ENCODE data around the gene LRIG1.

LRIG1 gene

DNA sequence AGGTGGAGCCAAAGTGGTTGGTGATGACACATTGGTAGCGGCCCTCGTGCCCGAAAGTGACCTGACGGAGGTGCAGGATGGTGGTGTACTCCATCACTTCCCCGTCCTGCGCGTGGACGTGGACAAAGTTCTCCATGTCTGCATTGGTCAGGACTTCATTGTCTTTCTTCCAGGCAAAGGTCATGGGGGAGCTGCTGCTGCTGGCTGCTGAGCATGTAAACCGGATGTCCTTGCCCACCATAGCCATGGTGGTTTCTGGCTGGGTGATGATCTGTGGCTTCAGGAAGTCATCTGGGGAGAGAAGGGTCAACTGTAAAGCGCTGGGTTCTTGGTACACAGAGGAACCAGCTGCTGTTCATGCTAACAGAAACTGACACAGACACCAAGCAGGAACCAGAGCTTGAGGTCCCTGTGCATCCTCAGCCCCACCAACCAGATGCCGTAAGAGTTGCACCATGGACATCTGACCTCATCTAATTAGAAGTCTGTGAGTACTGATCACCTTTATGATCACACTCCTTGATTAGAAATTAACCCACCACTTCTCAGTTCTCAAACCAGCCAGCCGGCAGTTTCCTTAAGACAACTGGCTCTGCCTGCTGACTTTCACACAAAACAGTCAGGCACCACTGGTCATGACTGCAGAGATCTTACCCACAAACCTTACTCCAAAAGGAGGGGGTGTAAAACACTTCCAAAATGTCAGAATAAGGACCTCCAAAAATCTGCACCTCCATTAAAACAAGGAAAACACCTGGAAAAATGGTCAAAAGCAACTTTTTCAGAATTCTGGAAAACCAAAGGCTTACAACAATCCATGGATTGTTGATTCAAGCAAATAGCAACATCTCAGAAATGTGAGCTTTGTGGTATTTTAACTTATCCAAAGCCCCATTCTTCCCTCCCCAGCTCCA lies 114.6 kb downstream of the LRIG1 start:
- DNase-seq (ENCODE audit: low spot score), result no peak

DNA sequence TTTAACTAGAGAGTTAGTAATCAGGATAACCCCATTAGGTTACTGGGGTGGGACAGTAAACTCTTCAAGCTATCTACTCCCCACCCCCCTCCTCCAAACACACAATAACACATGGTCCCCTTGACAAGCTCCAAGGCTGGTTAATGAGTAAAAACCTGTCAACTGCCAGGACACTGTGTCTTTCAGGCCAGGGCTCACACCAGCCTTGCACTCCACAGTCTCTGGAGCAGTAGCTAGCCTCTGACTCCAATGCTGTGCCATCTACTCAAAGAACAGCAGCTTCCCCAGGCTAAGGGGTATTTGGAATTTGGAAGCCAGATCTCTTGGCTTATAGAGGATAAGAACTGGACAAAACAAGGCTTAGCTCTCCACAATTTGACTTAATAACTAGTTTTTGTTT lies 115.8 kb downstream of the LRIG1 start:
- DNase-seq (ENCODE audit: low spot score), result no peak

DNA sequence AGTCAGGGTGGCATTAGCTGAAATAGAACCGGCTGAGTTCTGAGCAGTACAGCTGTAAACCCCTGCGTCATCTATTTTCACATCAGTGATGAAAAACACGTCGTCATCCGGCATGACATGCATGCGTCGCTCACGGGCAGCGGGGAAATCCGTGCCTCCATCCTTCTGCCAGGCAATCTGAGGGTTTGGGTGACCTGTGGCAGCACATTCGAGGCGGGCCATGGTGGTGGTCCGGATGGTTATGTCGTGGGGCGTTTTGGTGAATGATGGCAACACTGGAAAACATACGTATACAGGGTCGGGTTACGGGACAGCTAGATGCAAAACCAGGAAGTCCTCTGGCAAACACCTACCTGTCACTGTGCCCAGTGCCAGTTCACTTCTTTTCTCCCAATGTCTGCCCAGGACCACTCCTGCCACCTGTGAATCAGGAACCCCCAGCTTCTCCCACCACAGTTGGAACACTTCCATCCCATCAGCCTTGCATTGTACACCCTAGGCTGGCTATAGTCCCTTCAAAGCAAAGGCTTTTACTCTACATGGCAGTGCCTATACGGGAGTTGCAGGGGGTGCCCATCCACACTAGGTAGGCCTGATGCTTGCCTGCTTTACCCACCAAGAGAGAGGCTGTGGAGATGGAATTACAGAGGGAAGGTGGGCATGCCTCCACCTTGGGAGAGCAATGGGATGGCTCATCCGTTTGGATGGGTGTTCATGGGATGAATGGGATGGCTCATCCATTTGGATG lies 116.7 kb downstream of the LRIG1 start:
- no peak for DNase-seq (ENCODE audit: low spot score)

DNA sequence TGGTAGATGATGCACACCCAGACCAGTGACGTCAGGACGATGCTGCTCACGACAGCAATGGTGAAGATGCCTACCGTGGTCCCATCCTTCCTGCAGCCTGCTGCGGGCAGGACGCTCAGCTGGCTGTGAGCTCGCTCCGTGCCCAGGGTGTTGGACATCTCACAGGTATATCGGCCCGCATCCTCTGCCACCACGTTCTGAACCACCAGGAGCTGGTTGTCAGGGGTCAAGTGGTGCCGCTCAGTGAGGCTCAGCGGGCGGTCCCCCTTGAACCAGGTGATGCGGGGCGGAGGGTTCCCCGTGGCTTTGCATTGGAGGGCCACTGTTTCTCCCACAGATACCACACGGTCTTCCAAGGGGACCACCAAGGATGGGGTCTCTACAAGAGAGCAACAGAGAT lies 117.8 kb downstream of the LRIG1 start:
- DNase-seq (ENCODE audit: low spot score), result no peak

DNA sequence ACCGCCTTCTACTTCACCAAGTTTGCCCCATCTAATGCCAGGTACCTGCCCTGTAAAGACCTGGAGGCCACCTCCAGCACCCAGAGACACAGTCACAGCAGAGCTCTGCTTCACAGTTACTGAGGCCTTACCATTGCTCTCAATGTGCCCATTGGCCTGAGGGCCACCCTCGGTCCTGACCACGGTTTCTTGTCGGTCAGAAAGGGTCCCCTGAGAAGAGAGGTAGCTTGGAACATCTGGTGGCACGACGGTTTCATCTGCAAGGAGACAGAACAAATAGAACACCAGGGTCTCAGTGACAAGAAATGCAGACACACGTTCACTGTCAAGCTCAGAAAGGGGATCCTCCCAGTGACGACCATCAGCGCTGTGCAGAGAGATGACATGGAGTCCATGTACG lies 118.7 kb downstream of the LRIG1 start:
- DNase-seq (ENCODE audit: low spot score), result no peak

DNA sequence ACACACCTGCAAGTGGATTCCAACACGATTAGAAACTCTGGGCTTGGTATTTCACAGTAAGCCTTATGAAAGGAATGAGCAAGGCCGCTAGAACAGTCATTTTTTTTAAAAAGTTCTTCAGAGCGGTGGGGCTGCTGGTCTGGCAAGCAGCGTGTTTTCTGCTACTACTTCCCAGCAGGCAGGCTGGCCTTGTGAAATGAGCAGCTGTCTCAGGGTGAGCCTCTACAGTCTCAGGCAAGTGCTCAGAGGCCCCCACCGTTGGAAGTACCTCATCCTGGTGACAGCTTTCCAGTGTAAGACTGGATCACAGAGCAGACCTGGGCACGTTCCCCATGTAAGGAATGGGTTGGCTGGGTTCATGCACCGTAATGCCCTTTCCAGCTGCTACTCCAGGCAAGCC lies 119.2 kb downstream of the LRIG1 start:
- DNase-seq (ENCODE audit: low spot score), result no peak

DNA sequence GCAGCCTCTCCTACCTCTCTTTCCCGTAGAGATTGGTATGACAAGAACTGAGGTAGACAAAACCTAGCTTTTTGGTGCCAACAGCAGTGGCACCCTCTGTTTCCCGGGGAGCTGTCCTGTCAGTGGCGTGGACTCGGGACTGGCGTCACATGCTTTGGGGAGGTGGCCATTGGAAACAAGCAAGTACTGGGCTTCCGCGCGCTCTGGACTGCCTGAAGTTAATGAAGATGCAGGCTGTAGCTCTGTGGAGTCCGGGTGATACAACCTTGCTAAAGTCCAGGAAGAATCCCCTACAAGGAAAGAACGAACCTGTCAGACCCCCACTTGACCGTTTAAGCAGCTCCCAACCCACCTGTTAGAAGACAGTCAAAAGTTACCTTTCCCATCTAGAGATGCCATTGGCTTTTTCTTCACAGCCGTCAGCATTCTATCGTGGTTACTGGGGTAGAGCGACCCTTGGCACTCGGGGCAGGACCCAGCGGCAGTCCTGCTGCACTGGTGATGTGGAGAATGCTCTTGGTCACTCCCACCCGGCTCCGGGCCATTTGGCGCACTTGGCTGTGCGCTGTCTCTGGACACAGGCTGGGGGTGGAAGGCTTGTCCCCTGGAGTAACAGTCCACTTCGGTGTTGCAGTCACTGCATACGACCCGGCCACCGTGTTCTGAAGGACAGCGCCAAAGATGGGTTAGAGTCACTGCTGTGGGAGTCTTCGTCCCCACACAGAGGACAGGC lies 120.5 kb downstream of the LRIG1 start:
- DNase-seq (ENCODE audit: low spot score), result no peak

DNA sequence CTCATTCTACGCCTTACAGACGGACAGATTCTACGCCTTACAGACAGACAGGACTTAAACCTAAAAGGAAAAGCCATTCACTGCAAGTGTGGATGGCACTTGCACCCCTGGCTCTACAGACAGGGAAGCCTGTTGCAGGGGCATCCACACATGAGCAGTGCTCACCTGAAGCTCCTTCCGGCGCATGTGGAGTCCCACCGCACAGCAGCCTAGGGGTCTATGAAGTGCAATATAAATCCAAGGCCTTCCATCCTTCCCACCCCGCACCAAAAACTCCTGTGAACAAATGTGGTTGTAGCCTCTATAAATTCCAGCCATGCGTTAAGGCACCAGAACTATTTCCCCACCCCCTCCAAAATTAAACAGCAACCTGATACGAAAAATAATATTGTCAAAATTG lies 121.3 kb downstream of the LRIG1 start:
- DNase-seq (ENCODE audit: low spot score), result no peak

DNA sequence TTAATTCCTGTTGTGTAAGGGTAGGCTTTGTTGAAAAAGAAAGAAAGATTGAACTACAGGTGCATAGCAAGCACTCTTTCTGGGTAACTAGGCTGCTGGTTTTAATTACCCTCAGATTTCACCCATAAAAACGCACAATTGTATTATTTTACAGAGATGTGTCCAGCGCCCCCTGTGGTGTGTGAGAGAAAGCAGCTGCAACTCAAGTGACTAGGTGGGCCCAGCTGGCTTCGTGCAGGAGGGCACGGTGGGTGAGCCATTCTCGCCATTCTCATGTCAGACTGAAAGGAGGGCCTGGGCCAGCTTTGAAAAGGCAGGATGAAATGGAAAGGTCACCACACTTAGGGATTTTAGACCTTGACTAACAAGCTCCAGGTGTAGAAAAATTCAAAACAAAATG lies 122.6 kb downstream of the LRIG1 start:
- DNase-seq (ENCODE audit: low spot score), result no peak

DNA sequence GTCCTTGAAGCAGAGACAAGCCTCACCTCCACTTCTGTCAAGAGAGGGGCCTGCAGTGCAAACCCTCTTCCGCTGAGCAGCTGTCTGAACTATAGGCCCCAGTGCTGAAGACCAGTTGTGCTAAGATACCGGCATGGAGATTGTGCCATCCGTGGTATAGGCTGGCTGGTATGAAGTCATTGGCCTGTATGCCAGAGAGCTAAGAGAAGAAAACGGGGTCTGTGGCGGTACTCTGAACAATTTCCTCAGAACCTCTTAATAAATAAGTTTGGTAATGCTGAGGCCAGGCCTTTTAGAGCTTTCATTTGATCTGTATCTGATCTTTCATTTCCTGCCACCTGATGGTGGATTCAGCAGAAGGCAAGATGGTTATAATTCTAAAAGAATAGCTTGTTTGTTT lies 123.0 kb downstream of the LRIG1 start:
- DNase-seq (ENCODE audit: low spot score), result no peak

DNA sequence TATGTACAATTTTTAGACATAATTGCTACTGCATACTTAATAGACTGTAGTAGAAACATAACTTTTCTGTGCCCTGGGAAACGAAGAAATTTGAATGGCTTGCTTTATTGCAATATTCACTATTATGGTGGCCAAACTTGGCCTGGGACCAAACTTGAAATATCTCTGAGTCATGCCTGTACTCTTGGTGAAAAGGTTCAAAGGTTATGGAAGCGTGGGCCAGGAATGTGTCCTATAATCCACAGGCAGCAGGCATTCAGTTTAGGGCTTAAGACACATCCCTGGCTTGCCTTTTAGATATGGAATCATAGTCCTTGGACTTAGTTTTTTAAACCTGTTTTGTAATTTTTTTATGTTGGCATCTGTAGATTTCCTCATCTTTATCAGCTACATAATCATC lies 124.3 kb downstream of the LRIG1 start:
- DNase-seq (ENCODE audit: low spot score), result no peak

DNA sequence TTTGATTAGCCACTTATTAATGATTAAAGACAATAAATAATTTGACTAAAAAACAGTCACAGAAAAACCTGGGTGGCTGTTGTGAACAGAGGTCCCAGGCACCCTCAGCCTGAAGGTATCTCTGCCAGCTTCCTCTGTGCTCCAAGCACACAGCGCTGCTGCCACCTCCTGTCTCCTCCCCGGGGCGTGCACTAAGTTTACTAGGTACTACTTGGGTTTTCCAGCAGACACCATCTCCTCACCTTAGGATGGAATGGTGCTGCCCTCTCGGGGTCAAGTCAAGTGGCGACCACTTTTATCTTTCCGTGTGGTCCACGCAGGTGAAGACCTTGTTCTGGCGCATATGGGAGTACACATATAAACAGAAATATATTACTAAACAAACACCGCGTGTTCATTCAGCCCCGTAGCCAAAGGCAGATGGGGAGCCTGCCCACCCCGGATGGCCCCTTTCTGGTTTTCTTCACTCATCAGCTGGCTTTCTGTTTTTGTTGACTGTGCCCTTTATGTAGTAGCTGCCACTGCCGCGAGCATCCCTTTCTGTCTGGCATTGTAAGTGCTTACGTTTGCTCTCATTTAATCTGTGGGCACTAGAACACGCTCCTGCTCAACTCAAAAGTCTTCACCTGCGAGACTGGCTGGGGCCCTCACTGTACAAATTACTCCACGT lies 128.0 kb downstream of the LRIG1 start:
- no peak for DNase-seq (ENCODE audit: low spot score)

DNA sequence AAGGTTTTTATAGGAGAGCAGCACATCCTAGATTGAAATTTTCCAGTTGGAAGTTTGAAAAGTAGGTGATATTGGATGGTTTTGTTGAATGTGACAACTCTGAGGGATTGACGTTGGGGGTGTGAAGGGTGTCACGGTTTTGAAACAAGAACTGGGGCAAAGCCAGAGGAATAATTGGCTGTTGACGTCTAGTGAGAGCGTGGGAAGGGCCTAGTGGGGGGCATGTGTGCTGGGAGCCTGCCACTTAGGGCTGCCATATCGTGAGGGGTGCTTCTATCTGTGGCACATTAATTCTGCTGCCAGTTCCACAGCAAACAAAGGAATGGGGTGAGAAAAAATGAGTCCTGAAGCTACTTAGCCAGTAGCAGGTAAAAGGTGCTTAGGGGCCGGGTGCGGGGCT lies 129.4 kb downstream of the LRIG1 start:
- DNase-seq (ENCODE audit: low spot score), result peak; percentile 71

DNA sequence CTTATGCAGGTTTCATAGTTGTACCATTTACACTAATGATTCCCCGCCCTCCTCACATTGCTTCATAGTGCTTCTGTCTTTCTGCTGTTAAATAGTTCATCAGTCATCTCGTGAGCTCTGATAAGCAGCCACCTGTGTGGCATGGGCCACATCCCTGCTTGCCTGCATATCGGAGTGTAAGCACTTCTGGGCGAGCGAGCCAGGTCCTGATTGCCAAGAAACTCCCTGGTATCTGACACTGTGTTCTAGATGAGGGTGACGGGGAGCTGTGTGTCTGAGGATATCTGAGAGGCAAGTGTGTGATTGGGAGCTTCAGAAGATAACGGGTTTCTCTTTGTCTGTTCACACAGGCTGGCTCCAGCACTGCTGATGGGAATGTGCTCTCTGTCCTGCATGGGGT lies 130.6 kb downstream of the LRIG1 start:
- DNase-seq (ENCODE audit: low spot score), result no peak

DNA sequence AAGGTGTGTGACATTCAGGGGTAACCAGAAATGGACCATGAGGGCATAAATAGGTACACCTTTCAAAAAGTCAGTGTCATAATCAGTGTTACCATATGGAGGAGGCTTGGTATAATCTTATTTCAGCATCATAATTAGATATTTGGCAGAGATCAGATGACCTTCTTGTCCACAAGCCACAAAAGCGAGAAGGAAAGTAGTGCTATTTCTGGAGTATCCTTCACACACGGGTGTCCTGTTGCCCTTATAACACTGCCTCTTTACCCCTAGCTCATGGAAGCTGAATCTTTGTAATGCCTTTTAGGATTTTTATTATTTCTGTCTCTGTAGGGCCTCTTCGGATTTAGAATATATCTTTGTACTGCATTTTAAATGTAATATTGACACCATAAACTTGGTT lies 132.8 kb downstream of the LRIG1 start:
- no peak for DNase-seq (ENCODE audit: low spot score)

DNA sequence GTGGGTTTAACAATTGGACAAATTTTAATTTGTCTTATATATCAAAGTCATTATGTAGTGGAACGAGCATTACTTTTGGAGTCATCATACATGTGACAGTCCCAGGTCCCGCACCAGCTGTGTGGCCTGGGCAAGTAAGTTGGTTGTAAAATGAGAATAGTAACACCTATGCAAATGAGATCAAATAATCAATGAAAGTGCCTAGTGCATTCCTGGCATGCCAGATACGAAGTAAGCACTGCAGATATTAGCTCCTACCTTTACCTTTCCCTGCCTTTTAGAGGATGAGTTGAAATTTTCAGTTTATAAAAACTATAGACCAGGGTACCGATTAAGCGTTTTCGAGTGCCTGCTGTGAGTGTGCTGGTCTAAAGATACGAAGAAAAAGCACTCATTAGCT lies 134.1 kb downstream of the LRIG1 start:
- no peak for DNase-seq (ENCODE audit: low spot score)

DNA sequence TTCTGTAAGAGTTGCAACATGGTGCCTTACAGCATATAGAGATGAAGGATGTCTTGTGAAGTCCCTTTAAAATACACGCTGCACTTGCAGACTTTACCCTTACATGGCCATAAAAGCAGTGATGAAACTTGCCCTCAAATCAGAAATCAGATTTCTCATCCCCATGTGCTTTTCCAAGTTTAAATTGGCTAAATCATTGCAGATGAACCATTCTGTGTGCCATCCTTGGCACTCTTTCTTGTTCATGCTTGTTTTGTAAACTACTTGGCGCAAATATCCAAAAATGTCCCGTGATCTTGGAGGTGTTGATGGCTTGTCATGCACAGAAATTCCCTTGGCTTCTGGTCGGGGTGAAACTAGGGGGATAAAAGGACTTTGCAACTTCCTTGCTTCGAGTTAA lies 135.7 kb downstream of the LRIG1 start:
- no peak for DNase-seq (ENCODE audit: low spot score)

DNA sequence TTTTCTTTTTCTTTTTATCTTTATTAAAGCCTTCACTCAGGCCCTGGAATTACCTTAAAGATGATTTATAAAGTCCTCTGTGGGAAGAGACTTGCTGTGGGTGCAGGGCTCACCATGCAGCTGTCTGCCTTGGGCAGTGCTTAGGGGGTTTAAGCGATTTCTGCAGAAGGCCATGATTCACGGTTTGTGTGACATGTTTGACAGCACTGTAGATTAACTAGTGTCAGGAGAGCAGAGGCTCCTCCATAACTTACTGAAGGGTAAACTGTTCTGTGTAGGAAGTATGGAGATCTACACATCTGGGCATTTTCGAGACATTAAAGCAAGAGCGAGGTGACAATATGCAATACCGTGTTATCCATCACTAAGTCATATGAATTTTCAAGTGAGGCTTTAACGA lies 137.7 kb downstream of the LRIG1 start:
- DNase-seq (ENCODE audit: low spot score), result no peak

DNA sequence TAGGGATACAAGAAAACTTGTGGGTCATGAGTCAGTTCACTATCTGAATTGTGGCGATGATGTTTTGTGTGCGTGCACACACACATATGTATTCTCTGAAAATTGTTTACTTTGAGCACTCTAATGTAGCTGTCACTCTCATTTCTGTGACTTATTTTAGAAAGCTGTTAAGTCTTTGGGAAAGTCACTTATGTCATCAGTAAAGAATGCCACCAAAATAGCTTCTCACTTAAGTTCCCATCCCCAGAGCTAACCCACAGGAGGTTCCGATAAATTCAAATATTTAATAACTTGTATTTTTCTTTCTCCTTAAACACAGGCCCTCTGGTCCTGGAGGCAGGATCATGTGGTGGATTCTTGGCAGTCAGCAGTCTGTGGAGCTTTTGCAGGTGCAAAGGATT lies 138.3 kb downstream of the LRIG1 start:
- DNase-seq (ENCODE audit: low spot score), result no peak

DNA sequence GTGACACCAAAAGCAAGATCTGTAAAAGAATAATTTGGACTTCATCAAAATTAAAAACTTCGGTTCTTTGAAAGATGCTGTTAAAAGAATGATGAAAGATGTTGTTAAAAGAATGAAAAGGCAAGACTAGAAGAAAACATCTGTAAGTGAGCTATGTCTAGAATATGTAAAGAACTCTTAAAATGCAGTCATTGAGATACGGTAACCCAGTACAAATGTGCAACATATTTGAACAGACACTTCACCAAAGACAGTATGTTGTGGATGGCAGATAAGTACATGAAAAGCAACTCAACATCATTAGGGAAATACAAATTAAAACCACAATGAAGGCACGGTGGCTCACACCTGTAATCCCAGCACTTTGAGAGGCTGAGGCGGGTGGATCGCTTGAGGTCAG lies 139.5 kb downstream of the LRIG1 start:
- no peak for DNase-seq (ENCODE audit: low spot score)

DNA sequence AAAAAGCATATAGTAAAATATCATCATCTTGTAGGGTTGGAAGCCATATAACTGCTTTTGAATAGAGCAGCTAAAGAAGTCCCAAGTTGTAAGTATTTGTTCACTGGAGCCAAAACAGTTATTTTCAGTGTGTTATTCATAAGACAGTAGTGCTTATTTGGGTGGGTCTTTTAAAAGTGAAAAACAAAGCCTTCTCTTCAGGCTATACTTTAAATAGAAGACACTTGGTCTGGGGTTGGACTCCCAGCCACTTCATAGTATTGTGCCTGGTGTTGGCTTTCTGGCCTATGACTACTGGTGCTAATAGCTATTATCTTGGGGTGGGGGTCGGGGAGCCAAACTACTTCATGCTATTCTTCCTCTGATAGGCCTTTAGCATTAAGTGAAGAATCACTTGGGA lies 144.8 kb downstream of the LRIG1 start:
- no peak for DNase-seq (ENCODE audit: low spot score)

DNA sequence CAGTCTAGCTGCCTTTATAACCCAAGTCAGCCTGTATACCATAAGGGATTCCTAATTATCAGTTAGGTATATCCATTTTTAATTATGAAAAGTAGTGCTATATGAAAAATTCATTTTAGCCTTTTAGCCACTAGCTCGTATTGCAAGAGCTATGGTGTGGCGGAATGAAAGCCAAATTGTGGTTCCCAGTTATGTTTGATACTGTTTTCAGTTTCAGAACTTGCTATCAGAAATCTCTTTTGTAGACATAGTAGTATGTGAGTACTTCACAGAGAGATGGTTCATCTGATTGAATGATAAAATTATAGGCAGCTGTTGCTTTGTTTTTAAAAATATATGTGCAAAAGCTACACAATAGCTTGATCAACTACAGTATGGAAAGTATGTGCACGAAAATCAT lies 145.4 kb downstream of the LRIG1 start:
- no peak for DNase-seq (ENCODE audit: low spot score)
